GM18868 (cell line): ENCODE results near the gene SPATA31C1.
"Not testable (repeated sequence)": the region's sequence is repeated elsewhere in the genome, so short reads cannot be mapped to it uniquely, and the experiment has no call there.

Source experiments
- ATAC-seq: cut with Tn5 transposase; IDR thresholded peaks from one replicate; pipeline ENCODE4 v1.9.1; 2021; ENCODE audit warnings: mild to moderate bottlenecking, moderate library complexity; ENCODE audit not compliant: unreplicated experiment

The SPATA31C1 gene

DNA sequence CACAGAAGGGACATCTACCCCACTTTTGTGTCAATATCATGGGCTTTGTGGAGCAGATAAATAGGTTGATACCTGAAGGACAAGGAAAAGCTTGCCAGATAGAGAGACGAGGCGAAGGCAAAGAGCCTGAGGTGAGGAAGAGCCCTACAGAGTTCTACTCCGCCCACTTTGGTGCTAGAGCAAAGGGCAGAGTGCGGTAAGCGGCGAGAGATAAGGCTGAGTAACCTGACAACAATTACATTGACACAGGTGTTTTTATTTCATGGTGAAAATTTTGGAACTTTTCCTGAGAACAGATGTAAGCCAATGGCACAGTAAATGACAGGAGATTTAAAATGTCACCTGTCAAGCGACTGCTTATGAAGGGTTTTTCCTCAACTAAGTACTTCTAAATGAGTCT, 16.7 kb downstream of the SPATA31C1 start:
- not testable (repeated sequence) for ATAC-seq

DNA sequence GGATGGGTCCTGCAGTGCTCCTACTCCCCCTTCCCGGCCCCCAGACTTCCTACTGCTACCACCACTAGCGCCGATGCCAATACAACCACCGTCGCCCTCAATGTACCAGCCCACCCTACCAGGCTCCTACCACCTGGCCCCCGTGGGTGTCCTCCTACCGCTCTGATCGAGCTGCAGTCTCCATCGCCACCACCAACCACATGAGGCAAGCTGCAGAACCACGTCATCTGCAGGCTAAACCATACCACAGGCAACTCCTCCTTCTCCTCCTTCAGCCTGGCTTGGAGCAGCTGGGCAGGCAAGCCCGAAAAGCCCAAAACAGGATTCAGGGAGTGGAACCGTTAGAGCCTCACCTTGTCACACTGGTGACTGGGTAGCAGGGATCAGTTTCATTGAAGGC, 19.6 kb downstream of the SPATA31C1 start:
- ATAC-seq: not testable (repeated sequence)

DNA sequence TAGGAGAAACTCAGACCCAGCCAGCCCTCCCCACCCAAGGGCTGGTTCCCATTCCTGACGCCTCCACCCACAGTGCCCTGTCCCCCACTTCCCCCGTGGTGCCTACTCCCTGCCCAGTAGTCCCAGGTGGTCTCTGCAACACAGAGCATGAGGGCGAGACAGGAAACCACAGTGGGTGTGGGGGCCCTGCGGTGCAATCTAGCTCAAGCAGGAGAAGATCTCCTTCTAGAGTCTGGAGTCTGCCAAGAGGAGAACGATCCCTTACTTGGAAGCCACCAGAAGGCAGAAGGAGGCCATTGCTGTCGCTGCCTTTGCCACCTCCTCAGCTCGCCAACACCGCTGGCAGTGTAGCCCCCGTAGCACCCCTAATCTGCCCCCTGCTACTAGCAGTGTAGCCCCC, 20.2 kb downstream of the SPATA31C1 start:
- not testable (repeated sequence) for ATAC-seq

DNA sequence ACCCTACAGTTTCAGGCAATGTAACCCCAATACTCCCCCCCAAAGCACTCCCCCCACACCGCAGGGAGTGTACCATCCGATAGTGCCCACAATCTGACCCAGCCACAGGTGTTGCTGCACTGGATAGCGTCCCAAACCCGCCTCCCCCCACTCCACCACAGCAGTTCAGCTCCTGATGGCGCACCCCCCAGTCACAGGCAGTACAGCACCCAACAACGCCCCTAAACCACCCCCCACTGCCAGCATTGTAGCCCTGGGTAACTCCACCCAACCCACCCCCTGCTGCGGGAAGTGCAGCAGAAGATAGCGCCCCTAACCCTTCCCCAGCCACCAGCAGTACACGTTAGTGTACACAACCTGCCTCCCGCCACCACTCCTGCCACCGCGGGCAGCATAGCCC, 20.6 kb downstream of the SPATA31C1 start:
- not testable (repeated sequence) for ATAC-seq

DNA sequence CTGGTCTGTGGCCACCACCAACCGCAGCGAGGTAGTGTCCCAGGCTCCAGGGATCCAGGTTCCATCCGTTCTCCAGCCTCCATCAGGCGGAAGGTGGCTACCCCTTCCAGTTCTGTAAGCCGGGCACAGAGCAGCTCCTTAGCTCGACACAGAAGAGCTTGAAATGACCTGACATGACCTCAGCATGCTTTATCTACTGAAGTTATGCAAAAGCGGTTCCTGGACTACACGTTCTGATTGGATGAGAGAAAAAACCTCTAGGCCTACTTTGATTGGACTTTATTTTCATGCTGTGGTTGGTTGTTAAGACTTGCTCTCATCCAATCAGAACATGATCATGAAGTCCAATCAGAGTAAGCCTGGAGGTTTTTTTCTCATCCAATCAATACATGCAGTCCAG, 21.3 kb downstream of the SPATA31C1 start:
- ATAC-seq: not testable (repeated sequence)

DNA sequence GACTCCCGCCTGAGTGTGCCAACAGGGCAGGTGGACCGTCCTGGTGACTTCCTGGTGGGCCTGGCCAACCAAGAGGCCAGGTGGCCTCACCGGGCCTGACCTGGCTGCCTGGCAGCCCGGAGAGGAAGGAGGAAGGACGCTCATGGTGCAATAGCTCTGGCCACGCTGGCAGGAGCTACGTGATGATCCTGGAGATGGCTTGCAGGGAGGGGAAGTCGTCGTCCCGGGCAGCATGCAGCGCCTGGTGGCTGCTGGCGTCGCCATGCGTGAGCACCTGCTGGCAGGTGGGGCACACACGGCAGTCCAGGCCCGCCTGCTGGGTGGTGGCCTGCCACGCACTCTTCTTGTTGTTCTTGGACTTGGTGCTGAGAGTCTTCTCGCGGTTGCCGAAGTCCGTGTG, 26.3 kb downstream of the SPATA31C1 start:
- no peak for ATAC-seq

DNA sequence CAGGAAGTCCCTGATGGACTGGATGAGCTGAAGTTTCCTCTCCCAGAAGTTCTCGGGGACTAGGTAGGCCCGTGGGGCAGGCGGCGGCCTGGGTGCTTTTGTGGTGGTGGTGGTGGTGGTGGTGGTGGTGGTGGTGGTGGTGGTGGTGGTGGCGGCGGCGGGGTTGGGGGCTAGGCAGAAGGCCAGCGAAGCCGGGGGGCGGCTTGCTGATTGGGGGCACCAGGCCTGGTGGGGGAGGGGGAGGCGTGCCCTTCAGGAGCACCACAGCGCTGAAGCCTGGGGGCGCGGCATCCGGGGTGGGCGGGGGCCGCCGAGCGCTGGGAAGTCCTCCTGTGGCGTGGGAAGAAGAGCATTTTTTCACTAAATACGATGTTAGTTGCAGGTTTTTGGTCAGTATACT, 26.9 kb downstream of the SPATA31C1 start:
- ATAC-seq: no peak

DNA sequence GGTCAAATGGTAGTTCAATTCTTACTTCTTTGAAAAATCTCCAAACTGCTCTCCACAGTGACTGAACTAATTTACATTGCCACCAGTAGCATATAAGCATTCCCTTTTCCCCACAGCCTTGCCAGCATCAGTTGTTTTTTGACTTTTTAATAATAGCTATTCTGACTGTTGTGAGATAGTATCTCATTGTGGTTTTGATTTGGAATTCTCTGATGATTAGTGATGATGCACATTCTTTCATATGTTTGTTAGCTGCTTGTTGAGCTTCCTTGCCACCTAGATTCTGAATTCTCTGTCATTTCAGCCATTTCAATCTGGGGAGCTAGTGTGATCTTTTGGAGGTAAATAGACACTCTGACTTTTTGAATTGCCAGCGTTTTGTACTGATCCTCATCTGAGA, 32.5 kb downstream of the SPATA31C1 start:
- ATAC-seq: no peak

DNA sequence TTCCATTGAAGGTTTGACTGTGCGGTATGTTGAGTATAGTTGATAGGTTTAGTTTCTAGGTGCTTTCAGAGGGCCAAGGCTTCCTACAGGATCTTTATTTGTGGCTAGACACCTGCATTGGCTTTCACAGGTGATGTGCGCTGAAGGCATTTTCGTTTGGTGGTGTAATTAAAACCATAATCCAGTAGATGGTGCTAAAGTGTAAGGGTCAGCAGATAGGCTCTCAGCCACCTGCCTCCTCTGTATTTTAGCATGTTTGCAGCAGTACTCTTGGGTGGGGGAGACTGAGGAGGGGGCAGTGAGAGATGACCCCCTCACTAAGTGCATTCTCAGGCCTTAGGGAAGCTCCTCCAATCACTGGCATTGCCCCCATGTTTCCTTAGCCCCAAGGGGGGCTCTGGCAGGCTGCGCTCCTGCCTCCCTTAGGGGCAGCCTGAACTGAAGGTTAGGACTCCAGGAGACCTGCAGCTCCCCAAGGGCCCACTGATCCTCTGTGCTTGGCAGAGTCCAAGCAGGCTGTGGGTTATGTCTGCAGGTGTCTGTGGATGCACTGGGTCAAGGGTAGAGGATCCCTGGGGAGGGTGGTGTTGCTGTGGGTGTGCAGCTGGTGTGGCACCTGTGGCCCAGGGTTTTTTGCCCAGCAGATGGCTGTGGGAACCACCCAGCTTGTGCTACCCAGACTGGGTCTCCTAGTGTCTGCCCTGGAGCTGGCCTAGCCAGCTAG, 33.2 kb downstream of the SPATA31C1 start:
- ATAC-seq: no peak

DNA sequence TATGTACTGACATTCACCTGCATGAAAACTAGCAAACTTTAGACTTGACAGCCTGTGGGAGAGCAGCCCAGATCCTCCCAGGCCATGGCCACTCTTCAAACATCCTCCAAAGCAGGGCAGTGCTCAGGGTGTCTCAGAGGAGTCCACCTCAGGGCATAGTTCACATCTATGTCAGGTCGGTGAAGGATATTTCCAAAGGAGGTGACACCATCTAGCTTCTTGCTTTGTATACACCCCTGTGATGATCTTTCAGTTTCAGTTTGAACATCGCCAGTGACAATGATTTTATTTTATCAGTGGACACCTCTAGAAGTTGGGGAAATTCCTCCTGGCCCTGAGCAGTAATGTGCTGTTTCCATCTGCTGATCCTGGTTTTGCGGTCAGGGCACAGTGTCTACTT, 36.5 kb downstream of the SPATA31C1 start:
- no peak for ATAC-seq

DNA sequence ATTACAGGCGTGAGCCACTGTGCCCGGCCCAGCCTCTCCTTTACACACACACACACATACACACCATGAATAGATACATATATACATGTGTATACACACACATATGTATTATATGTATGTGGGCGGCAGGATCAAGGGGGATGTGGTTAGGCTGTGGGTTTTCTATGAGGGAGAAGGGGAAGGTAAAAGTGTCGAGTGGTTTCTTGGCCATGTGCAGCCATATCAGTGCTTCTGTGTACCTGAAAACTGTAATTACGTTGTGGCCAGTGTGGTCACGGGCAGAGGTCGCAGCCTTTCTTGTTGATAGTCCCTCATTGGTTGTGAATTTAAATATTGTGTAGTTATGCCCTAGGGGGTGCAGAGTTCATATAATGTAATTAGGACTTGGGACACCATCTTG, 40.1 kb downstream of the SPATA31C1 start:
- ATAC-seq: no peak

DNA sequence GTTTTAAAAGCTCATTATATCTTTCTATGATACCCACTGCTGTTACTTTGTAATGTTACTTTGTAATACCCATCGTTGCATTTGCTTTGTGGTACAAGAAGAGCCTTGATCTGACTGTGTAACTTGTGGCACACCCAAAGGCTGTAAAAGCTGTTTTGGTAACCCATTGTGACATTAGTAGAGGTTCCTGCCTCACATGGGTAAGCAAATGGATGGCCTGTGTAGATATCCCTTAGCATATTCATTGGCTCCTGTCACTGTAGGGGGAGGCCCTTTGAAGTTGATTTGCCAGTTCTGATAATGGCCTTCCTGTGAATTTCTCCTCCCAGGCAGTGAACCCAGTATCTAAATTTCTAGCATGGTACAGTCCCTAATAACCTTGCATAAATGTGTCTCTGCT, 40.8 kb downstream of the SPATA31C1 start:
- ATAC-seq: no peak

DNA sequence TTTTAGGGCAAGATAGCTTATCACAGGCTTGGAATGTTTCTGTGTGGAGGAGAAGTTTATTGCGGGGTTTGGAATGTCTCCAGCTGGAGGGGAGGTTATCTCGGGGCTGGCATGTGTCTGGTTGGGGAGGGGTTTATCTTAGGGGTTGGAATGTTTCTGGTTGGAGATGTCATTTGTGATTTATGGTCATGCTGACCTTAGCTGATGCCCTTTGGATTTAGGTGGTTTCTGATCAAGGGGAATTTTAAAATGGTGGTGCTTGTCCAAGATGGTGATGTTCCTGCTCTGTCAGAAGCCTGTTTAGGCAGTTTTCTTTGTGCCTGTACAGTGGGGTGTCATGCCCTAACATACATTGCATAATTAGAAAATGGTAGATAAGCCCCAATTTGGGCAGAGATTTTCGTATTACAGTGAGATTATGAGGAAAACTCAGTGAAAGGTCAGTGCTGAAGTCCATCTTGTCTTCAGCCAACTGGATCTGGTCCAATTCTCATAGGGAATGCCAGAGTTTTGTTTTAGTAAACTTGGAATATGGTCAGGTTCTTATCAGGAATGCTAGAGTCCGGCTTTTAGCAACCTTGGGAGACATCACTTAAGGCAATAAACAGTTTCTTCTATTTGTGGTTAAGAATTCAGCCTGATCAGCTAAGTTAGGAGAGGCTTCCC, 42.3 kb downstream of the SPATA31C1 start:
- no peak for ATAC-seq

DNA sequence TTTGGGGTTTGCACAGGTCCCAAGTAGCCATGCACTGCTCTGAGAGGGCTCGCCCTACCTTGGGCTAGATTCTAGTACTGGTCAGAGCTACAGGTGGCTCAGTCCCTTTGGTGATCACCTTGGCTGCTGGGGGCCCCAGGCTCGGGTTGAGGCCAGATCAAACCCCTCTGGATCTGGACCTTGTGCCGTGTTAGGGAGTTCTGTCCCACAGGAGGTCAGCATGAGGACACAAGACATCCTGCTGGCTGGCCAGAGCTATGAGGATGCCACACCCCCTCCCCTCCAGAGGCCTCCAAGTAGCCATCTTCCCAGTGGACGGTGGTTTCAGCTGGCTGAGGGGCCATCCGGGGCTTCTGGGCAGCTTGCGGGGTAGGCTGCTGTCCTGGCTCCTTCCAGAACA, 46.0 kb downstream of the SPATA31C1 start:
- no peak for ATAC-seq

DNA sequence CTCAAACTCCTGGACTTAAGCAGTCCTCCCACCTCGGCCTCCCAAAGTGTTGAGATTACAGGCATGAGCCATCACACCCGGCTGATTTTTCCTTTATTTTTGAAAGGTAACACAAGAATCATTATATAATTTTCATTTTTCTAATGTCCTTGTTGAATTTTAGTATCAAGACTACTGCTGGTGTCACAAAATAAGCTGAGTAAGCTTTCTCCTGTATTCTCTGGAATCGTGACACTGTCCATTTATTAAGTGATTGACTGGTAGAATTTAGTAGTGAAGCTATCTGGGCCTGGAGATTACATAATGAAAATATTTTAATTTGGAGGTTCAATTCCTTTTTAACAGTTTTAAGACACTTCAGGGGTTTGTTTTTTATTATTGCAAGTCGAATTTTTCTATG, 47.1 kb downstream of the SPATA31C1 start:
- no peak for ATAC-seq

DNA sequence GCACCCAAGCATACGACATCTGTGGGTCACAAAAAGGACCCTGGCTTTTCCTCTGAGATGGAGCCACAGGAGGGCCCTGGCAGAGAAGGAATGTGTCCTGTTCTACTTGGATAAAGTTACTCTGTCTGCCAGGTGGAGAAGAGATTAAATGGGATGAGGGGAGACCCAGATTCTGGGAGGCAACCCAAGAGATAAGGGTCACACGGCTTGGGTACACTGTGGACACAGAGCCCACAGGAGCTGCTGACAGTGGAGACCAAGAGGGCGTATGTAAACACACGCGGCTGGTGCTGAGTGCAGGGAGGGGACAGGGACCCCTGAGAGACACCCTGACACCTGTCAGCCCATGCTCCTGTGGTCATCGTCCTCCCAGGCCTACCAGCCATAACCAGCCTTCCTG, 50.4 kb downstream of the SPATA31C1 start:
- no peak for ATAC-seq

DNA sequence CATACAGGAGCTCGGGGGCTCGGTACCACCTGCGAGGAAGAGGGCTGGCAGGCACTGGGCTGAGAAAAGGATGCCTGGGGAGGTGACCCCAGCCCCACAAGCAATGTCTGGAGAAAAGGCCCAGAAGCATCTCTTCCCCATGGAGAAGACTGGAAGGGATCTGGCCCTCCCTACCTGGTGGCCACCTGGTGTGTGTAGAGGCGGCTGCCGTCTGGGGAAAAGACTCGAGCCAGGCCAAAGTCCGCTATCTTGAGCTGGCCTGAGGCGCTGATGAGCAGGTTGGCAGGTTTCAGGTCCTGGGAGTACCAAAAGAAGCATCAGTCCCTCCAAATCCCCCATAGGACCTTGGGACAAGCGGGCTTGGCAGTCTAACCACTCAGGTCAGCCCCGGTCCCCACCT, 52.8 kb downstream of the SPATA31C1 start:
- ATAC-seq: no peak

DNA sequence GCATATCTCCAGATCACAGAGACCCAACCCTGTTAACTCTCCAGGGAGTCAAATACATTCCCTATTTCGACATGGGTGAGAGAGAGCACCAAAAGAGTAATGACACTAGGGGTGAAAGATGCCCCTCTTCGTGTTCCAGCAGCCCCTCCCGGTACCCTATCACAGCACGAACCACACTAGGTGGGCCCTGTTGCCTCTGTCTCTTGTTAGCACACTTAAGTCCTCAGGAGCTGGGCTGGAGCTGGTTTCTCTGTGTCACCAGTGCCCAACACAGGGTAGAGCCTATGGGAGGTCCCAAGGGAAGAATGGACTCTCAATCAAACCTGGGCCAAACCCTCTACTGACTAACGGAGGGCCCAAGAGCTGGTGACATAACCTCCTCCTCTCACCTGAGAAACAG, 55.4 kb downstream of the SPATA31C1 start:
- no peak for ATAC-seq
